GM12878 (cell line): ENCODE results near the gene TNFSF15. TPM values are rescaled to one million over a fixed set of nuclear protein-coding genes. Genes with fewer than 3 reads are reported as not detected.

Experiments
- ATAC-seq: fragments of 200-7000 bp; cut with Tn5 transposase; 3 replicates; pipeline ENCODE4 v1.9.1; 2020; ENCODE audit warnings: mild to moderate bottlenecking, moderate library complexity
- BruUV-seq: library from RNA; stranded (reverse); fragments of 400-500 nt; replicated peaks from 2 replicates; lab custom pipeline; 2021; lab: Mats Ljungman, UMichigan
- CTCF ChIA-PET: fragments of 300-600 bp; sonication (Branson Sonifier 250); formaldehyde crosslinking; extraction: SDS; loops from one replicate; lab custom pipeline; 2021; ENCODE audit warnings: inconsistent platforms; lab: Yijun Ruan, JAX
- POLR2A ChIA-PET: fragments of 350-600 bp; formaldehyde crosslinking; extraction: SDS; loops from one replicate; lab custom pipeline; 2021; ENCODE audit warnings: inconsistent platforms; lab: Charles Lee
- RAD21 ChIA-PET: fragments of 300-600 bp; sonication (Branson Sonifier 250); formaldehyde crosslinking; loops from one replicate; lab custom pipeline; 2023; ENCODE audit warnings: antibody characterized with exemption; ENCODE audit not compliant: unreplicated experiment; lab: Charles Lee
- SMC1A ChIA-PET: fragments of 300-600 bp; sonication (Branson Sonifier 250); formaldehyde crosslinking; loops from one replicate; lab custom pipeline; 2023; ENCODE audit not compliant: unreplicated experiment, uncharacterized antibody; lab: Charles Lee
- DNase-seq: peaks from one replicate; pipeline ENCODE4 v3.0.0-alpha.2; 2011; ENCODE audit warnings: low read depth, low spot score
- FAIRE-seq: peaks from 3 replicates; lab custom pipeline; 2011; peaks lifted over from hg19 to GRCh38; lab: Jason Lieb, UNC
- H2AFZ ChIP-seq: 2 replicates; pipeline ENCODE4 v1.6.0; 2011; ENCODE audit warnings: low read depth, low read length, control low read depth; ENCODE audit not compliant: control insufficient read depth
- H3K27ac ChIP-seq: 2 replicates; pipeline ENCODE4 v1.5.1; 2011; ENCODE audit warnings: control low read depth; ENCODE audit not compliant: control insufficient read depth, insufficient read depth
- H3K27me3 ChIP-seq, 2 experiments: replicated peaks in 1 of 2; 2 replicates each; pipeline versions ENCODE4 v1.6.0 to v1.6.1; 2011; ENCODE audit warnings: low read length in 1 of 2; ENCODE audit not compliant: control insufficient read depth in 2 of 2, insufficient read depth in 2 of 2
- H3K36me3 ChIP-seq, 2 experiments: 2 replicates each; pipeline ENCODE4 v1.5.1; 2011; ENCODE audit warnings: low read length in 1 of 2; ENCODE audit not compliant: control insufficient read depth in 2 of 2, insufficient read depth in 2 of 2
- H3K4me1 ChIP-seq: 2 replicates; pipeline ENCODE4 v1.6.1; 2011; ENCODE audit warnings: mild to moderate bottlenecking, low read length, moderate library complexity, mixed read lengths; ENCODE audit not compliant: control insufficient read depth, insufficient read depth
- H3K4me2 ChIP-seq: 2 replicates; pipeline ENCODE4 v1.6.0; 2011; ENCODE audit warnings: control low read depth; ENCODE audit not compliant: control insufficient read depth, insufficient read depth
- H3K4me3 ChIP-seq: fragments of 200-600 bp; sonication (generic); 2 replicates; pipeline ENCODE4 v1.5.1; 2016
- H3K79me2 ChIP-seq: 2 replicates; pipeline ENCODE4 v1.6.0; 2011; ENCODE audit warnings: low read length; ENCODE audit not compliant: control insufficient read depth, insufficient read depth
- H3K9ac ChIP-seq: 2 replicates; pipeline ENCODE4 v1.8.0; 2011; ENCODE audit warnings: low read length, control low read depth, mixed read lengths; ENCODE audit not compliant: control insufficient read depth, insufficient read depth
- H3K9me3 ChIP-seq: replicated peaks from 3 replicates; pipeline ENCODE4 v1.5.1; 2011; ENCODE audit warnings: mild to moderate bottlenecking, low read length; ENCODE audit not compliant: control insufficient read depth, insufficient read depth
- H4K20me1 ChIP-seq: 2 replicates; pipeline ENCODE4 v1.6.0; 2011; ENCODE audit not compliant: control insufficient read depth, insufficient read depth
- JUNB ChIP-seq: IDR thresholded peaks from 2 replicates; pipeline ENCODE4 v1.6.1; 2016; ENCODE audit warnings: antibody characterized with exemption, mild to moderate bottlenecking
- KLF5 ChIP-seq: fragments of 450-650 bp; IDR thresholded peaks from 2 replicates; pipeline ENCODE4 v1.6.1; 2014; ENCODE audit warnings: mild to moderate bottlenecking; ENCODE audit not compliant: partially characterized antibody
- MTA2 ChIP-seq: fragments of 450-650 bp; IDR thresholded peaks from 2 replicates; pipeline ENCODE4 v1.6.1; 2016; ENCODE audit warnings: low read depth, mild to moderate bottlenecking, moderate library complexity
- MYB ChIP-seq: fragments of 150-350 bp; IDR thresholded peaks from 2 replicates; pipeline ENCODE4 v1.6.1; 2014; ENCODE audit warnings: mild to moderate bottlenecking, low read depth, low read length, borderline replicate concordance
- MYC ChIP-seq: IDR thresholded peaks from 2 replicates; pipeline ENCODE4 v1.6.1; 2011; ENCODE audit warnings: mild to moderate bottlenecking, low read length, moderate library complexity, inconsistent platforms; ENCODE audit not compliant: insufficient read depth, insufficient replicate concordance, insufficient read length, severe bottlenecking
- NFIC ChIP-seq: IDR thresholded peaks from 2 replicates; pipeline ENCODE4 v1.6.1; 2012; ENCODE audit warnings: low read depth, mild to moderate bottlenecking, inconsistent platforms, low read length, moderate library complexity
- NFYA ChIP-seq: IDR thresholded peaks from 2 replicates; pipeline ENCODE4 v1.6.1; 2011; ENCODE audit warnings: low read depth, mild to moderate bottlenecking, low read length, improper control_type of control experiment, borderline replicate concordance
- NR2C2 ChIP-seq: IDR thresholded peaks from 2 replicates; pipeline ENCODE4 v1.6.1; 2011; ENCODE audit warnings: borderline replicate concordance, low read depth; ENCODE audit not compliant: control insufficient read depth, insufficient read length
- POLR2AphosphoS2 ChIP-seq: IDR thresholded peaks from 2 replicates; pipeline ENCODE4 v1.6.1; 2011; ENCODE audit warnings: low read depth, mild to moderate bottlenecking, low read length, improper control_type of control experiment, moderate library complexity
- RCOR1 ChIP-seq: conservative IDR thresholded peaks from 2 replicates; pipeline ENCODE4 v1.6.1; 2012; ENCODE audit warnings: low read depth, low read length, improper control_type of control experiment
- SMAD5 ChIP-seq: IDR thresholded peaks from 2 replicates; pipeline ENCODE4 v1.6.1; 2016; ENCODE audit warnings: antibody characterized with exemption, low read depth
- WRNIP1 ChIP-seq: IDR thresholded peaks from 2 replicates; pipeline ENCODE4 v1.6.1; 2011; ENCODE audit warnings: low read depth, low read length, improper control_type of control experiment, borderline replicate concordance
- ZBED1 ChIP-seq: IDR thresholded peaks from 2 replicates; pipeline ENCODE4 v1.6.1; 2016; ENCODE audit warnings: borderline replicate concordance
- WGBS: methylation state at CpG from one replicate; pipeline ENCODE4 v1.1.6; 2016; ENCODE audit warnings: low lambda C conversion rate; ENCODE audit not compliant: insufficient replicate concordance, insufficient coverage; ENCODE audit errors: missing lambda C conversion rate; 5-methylcytosine and 5-hydroxymethylcytosine counted together
- in situ Hi-C: fragments of 300-500 bp; cut with MboI; formaldehyde crosslinking; loops from 9 replicates; pipeline ENCODE4 v1.14.3; 2018; ENCODE audit warnings: mixed read lengths
- intact Hi-C: fragments of 100-400 bp; cut with micrococcal nuclease; formaldehyde crosslinking; loops from one replicate; pipeline ENCODE4 v1.14.2; 2022; ENCODE audit not compliant: unreplicated experiment
- polyA plus RNA-seq, 11 experiments: library from polyadenylated mRNA; depleted of rRNA in 4 of 11; unstranded in 6 of 11; stranded (reverse) in 5 of 11; fragments of >200 nt; fragmentation: Nextera tagmentation in 4 of 11; fragmentation: Illumina TruSeq in 1 of 11; extraction: Ambion mirVana in 4 of 11; extraction: Trizol in 1 of 11; gene quantifications; 1 replicate in 1 of 11; 2 replicates in 10 of 11; pipeline versions ENCODE4 v1.2.1 to v1.2.3, GENCODE V29; 2011 to 2016; ENCODE audit warnings: inconsistent platforms in 2 of 11, missing spikeins in 2 of 11, low read depth in 1 of 11
- total RNA-seq, 4 experiments: library from RNA; depleted of rRNA in 3 of 4; stranded (reverse); fragments of >200 nt in 3 of 4; fragmentation: Illumina TruSeq in 1 of 4; extraction: Trizol in 1 of 4; gene quantifications; 2 replicates each; pipeline versions ENCODE4 v1.2.1 to v1.2.3, GENCODE V29; 2013 to 2021
- TF ChIP-seq, protein P1 (sequence below): fragments of 450-650 bp; IDR thresholded peaks from 2 replicates; pipeline ENCODE4 v1.6.1; 2017; ENCODE audit warnings: low read depth, mild to moderate bottlenecking, moderate library complexity
- TF ChIP-seq, protein P2 (sequence below): IDR thresholded peaks from 2 replicates; pipeline ENCODE4 v1.6.1; 2012; ENCODE audit warnings: low read depth, low read length, improper control_type of control experiment
- TF ChIP-seq, protein P3 (sequence below): fragments of 450-650 bp; IDR thresholded peaks from 2 replicates; pipeline ENCODE4 v1.6.1; 2017; ENCODE audit warnings: mild to moderate bottlenecking
- TF ChIP-seq, protein P4 (sequence below): fragments of 150-350 bp; IDR thresholded peaks from 2 replicates; pipeline ENCODE4 v1.6.1; 2016; ENCODE audit warnings: low read depth, low read length

Gene TNFSF15
- total and polyA plus RNA-seq, 10 of the 15 experiments (the other 5 are each of a cell fraction or from before 2014, with no cell fraction given): 0.03 TPM; not detected in 9

DNA sequence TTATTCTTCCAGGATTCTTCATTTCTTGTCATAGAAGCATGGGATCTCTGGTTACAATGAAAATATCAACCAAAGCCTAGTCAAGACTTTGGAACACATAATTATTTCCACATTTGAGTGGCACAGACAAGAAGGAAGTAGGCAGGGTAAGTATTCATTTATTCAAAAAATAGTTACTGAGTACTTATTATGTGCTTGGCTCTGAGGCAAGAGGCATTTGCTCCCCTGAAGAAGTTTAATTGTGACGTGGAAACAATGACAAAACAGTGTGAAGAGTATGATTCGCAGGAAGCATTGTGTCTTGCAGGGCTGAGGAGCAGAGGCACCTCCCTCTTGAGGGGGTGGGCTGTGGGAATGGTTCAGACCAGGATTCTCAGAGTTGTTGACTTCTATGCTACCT is 45.0 kb upstream of the TNFSF15 start:
- no peak for ATAC-seq
- no peaks in the 10 kb centered on the region for H3K36me3 ChIP-seq
- no peak overlapping the region for H3K4me3 ChIP-seq
- no peaks in the 10 kb centered on the region for H3K9me3 ChIP-seq
- no peak for FAIRE-seq
- intact Hi-C loops: no loop called here
- H3K27ac ChIP-seq: no peak overlapping the region
- ChIA-PET POLR2A (no interaction called here), SMC1A (no interaction called here), RAD21 (no interaction called here), CTCF (no interaction called here)
- DNase-seq: no peak
- TF ChIP-seq, protein P1, sequence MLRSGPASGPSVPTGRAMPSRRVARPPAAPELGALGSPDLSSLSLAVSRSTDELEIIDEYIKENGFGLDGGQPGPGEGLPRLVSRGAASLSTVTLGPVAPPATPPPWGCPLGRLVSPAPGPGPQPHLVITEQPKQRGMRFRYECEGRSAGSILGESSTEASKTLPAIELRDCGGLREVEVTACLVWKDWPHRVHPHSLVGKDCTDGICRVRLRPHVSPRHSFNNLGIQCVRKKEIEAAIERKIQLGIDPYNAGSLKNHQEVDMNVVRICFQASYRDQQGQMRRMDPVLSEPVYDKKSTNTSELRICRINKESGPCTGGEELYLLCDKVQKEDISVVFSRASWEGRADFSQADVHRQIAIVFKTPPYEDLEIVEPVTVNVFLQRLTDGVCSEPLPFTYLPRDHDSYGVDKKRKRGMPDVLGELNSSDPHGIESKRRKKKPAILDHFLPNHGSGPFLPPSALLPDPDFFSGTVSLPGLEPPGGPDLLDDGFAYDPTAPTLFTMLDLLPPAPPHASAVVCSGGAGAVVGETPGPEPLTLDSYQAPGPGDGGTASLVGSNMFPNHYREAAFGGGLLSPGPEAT: no peak
- TF ChIP-seq, protein P2, sequence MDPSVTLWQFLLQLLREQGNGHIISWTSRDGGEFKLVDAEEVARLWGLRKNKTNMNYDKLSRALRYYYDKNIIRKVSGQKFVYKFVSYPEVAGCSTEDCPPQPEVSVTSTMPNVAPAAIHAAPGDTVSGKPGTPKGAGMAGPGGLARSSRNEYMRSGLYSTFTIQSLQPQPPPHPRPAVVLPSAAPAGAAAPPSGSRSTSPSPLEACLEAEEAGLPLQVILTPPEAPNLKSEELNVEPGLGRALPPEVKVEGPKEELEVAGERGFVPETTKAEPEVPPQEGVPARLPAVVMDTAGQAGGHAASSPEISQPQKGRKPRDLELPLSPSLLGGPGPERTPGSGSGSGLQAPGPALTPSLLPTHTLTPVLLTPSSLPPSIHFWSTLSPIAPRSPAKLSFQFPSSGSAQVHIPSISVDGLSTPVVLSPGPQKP: no peak
- TF ChIP-seq NR2C2: no peak
- TF ChIP-seq, protein P3, sequence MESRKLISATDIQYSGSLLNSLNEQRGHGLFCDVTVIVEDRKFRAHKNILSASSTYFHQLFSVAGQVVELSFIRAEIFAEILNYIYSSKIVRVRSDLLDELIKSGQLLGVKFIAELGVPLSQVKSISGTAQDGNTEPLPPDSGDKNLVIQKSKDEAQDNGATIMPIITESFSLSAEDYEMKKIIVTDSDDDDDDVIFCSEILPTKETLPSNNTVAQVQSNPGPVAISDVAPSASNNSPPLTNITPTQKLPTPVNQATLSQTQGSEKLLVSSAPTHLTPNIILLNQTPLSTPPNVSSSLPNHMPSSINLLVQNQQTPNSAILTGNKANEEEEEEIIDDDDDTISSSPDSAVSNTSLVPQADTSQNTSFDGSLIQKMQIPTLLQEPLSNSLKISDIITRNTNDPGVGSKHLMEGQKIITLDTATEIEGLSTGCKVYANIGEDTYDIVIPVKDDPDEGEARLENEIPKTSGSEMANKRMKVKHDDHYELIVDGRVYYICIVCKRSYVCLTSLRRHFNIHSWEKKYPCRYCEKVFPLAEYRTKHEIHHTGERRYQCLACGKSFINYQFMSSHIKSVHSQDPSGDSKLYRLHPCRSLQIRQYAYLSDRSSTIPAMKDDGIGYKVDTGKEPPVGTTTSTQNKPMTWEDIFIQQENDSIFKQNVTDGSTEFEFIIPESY: no peak
- no peak for TF ChIP-seq NFIC
- TF ChIP-seq JUNB: no peak
- no peak for TF ChIP-seq NFYA
- TF ChIP-seq MYB: no peak
- TF ChIP-seq SMAD5: no peak
- no peak for TF ChIP-seq ZBED1
- no peak for TF ChIP-seq MTA2
- TF ChIP-seq KLF5: no peak
- TF ChIP-seq WRNIP1: no peak
- no peak for TF ChIP-seq POLR2AphosphoS2
- TF ChIP-seq, protein P4, sequence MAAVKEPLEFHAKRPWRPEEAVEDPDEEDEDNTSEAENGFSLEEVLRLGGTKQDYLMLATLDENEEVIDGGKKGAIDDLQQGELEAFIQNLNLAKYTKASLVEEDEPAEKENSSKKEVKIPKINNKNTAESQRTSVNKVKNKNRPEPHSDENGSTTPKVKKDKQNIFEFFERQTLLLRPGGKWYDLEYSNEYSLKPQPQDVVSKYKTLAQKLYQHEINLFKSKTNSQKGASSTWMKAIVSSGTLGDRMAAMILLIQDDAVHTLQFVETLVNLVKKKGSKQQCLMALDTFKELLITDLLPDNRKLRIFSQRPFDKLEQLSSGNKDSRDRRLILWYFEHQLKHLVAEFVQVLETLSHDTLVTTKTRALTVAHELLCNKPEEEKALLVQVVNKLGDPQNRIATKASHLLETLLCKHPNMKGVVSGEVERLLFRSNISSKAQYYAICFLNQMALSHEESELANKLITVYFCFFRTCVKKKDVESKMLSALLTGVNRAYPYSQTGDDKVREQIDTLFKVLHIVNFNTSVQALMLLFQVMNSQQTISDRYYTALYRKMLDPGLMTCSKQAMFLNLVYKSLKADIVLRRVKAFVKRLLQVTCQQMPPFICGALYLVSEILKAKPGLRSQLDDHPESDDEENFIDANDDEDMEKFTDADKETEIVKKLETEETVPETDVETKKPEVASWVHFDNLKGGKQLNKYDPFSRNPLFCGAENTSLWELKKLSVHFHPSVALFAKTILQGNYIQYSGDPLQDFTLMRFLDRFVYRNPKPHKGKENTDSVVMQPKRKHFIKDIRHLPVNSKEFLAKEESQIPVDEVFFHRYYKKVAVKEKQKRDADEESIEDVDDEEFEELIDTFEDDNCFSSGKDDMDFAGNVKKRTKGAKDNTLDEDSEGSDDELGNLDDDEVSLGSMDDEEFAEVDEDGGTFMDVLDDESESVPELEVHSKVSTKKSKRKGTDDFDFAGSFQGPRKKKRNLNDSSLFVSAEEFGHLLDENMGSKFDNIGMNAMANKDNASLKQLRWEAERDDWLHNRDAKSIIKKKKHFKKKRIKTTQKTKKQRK: no peak
- no peak for TF ChIP-seq MYC
- TF ChIP-seq RCOR1: no peak
- WGBS: 0% methylated on average over 2 of the region's 2 CpGs
- H4K20me1 ChIP-seq: no peaks in the 10 kb centered on the region
- H3K4me1 ChIP-seq: no peaks in the 10 kb centered on the region
- no peaks in the 10 kb centered on the region for H3K79me2 ChIP-seq
- H3K4me2 ChIP-seq: no peak overlapping the region
- in situ Hi-C loops: no loop called here
- H3K9ac ChIP-seq: no peak overlapping the region
- H3K27me3 ChIP-seq: no peaks in the 10 kb centered on the region
- no TSS peak for BruUV-seq
- H2AFZ ChIP-seq: no peak overlapping the region
